Measurements from ENCODE around the gene SORBS2. TPM values are rescaled to one million over a fixed set of nuclear protein-coding genes. Genes with fewer than 3 reads are reported as not detected.

Gene SORBS2
- polyA plus RNA-seq, 2 of the 4 experiments (the other 2 are of a cell fraction): 0.23 to 0.90 TPM

DNA sequence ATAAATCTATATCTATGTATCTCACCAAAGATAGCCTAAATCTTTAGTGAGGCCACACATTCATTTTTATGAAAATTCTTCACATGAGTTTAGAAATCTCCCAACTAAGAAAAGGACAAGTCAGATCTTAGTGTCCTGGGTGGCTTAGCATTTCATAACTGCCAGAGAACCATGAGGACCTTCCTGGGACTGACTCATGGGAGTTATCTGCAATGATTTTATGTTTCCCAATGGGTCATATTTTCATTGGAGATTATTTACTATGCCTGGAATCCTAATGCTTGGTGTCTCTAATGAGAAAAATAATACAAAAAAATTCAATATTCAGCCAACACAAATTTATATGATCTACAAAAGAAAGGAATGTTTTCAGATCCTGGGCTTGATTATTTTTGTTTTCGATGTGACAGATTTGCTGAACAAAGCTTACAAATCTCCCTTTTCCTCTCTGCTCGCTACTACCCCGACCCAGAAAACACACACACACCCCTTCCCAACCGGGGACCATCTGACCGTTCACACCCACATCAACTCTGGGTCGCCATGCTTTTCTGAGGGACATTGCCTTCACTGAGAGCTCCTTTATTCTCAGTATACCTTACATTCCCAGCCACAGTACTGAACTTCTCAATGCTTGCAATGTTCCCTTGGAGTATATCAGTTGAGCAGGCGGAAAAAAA is 40.1 kb downstream of the SORBS2 start:
- WGBS (ENCODE audit: missing lambda C conversion rate): 72% methylated on average over 7 of the region's 7 CpGs
- ChIA-PET POLR2A (no interaction called here), CTCF (interaction anchor here (0.6 kb wide), 1 partner anchor 74 kb away, joined by 3 read pairs; no protein-coding TSS in a partner anchor)
- Histone ChIP-seq H3K4me3 (no peak overlapping the region), H3K4me2 (no peak overlapping the region), H3K9me3 (no peaks in the 10 kb centered on the region), H3K27ac (no peak overlapping the region), H3K4me1 (peaks cover 17% of the 10 kb centered on the region)
- TF ChIP-seq HEYL (CRISPR knock-in tag; IDR thresholded peaks at IDR 0.05) (no peak), SMC3 (IDR thresholded peaks at IDR 0.05) (no peak), NR3C1 (IDR thresholded peaks at IDR 0.05) (no peak), JUNB (IDR thresholded peaks at IDR 0.05) (no peak), TFCP2L1 (CRISPR knock-in tag; IDR thresholded peaks at IDR 0.05) (no peak), RAD21 (conservative IDR thresholded peaks at IDR 0.05 in 1 of 2, IDR thresholded peaks at IDR 0.05 in 1 of 2) (no peak), RFX5 (IDR thresholded peaks at IDR 0.05) (no peak)
- DNase-seq (ENCODE audit: low read depth in 1 of 2, low spot score in 1 of 2) (no peak), ATAC-seq (no peak), FAIRE-seq (no peak)

GRCh38 chr4:185767528-185767927 is 44.5 kb downstream of the SORBS2 start:
- FAIRE-seq: no peak
- no peak for TF ChIP-seq RNF2 (IDR thresholded peaks at IDR 0.05; ENCODE audit: borderline replicate concordance, low read depth)
- no peak for TF ChIP-seq SMC3 (IDR thresholded peaks at IDR 0.05)
- TF ChIP-seq JUNB (IDR thresholded peaks at IDR 0.05): no peak
- TF ChIP-seq CBX8 (IDR thresholded peaks at IDR 0.05): no peak
- TF ChIP-seq EHMT2 (IDR thresholded peaks at IDR 0.05; ENCODE audit: low read depth): no peak
- TF ChIP-seq GATA3 (IDR thresholded peaks at IDR 0.05; ENCODE audit: borderline replicate concordance): no peak
- TF ChIP-seq MAFK (IDR thresholded peaks at IDR 0.05; ENCODE audit: partially characterized antibody): no peak
- TF ChIP-seq ZNF302 (CRISPR knock-in tag; IDR thresholded peaks at IDR 0.05): no peak
- no peak for TF ChIP-seq FOSL2 (IDR thresholded peaks at IDR 0.05)
- TF ChIP-seq FOSL2 (CRISPR knock-in tag; IDR thresholded peaks at IDR 0.05): no peak
- TF ChIP-seq ZFP36 (IDR thresholded peaks at IDR 0.05; ENCODE audit: borderline replicate concordance, partially characterized antibody): no peak
- TF ChIP-seq, protein P1, sequence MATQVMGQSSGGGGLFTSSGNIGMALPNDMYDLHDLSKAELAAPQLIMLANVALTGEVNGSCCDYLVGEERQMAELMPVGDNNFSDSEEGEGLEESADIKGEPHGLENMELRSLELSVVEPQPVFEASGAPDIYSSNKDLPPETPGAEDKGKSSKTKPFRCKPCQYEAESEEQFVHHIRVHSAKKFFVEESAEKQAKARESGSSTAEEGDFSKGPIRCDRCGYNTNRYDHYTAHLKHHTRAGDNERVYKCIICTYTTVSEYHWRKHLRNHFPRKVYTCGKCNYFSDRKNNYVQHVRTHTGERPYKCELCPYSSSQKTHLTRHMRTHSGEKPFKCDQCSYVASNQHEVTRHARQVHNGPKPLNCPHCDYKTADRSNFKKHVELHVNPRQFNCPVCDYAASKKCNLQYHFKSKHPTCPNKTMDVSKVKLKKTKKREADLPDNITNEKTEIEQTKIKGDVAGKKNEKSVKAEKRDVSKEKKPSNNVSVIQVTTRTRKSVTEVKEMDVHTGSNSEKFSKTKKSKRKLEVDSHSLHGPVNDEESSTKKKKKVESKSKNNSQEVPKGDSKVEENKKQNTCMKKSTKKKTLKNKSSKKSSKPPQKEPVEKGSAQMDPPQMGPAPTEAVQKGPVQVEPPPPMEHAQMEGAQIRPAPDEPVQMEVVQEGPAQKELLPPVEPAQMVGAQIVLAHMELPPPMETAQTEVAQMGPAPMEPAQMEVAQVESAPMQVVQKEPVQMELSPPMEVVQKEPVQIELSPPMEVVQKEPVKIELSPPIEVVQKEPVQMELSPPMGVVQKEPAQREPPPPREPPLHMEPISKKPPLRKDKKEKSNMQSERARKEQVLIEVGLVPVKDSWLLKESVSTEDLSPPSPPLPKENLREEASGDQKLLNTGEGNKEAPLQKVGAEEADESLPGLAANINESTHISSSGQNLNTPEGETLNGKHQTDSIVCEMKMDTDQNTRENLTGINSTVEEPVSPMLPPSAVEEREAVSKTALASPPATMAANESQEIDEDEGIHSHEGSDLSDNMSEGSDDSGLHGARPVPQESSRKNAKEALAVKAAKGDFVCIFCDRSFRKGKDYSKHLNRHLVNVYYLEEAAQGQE (IDR thresholded peaks at IDR 0.05): no peak
- TF ChIP-seq KDM1A (IDR thresholded peaks at IDR 0.05; ENCODE audit: low read depth): no peak
- TF ChIP-seq E2F6 (IDR thresholded peaks at IDR 0.05; ENCODE audit: borderline replicate concordance, low read depth): no peak
- TF ChIP-seq RARB (CRISPR knock-in tag; IDR thresholded peaks at IDR 0.05): no peak
- CTCF ChIA-PET: no interaction called here
- Histone ChIP-seq H3K27ac (no peak overlapping the region), H3K4me1 (no peaks in the 10 kb centered on the region), H3K4me2 (no peak overlapping the region), H3K4me3 (no peak overlapping the region), H3K9me3 (no peaks in the 10 kb centered on the region)
- POLR2A ChIA-PET: no interaction called here
- no peak for ATAC-seq
- 69% methylated on average over 4 of the region's 4 CpGs for WGBS (ENCODE audit: missing lambda C conversion rate)
- DNase-seq (ENCODE audit: low read depth in 1 of 2, low spot score in 1 of 2): no peak

DNA sequence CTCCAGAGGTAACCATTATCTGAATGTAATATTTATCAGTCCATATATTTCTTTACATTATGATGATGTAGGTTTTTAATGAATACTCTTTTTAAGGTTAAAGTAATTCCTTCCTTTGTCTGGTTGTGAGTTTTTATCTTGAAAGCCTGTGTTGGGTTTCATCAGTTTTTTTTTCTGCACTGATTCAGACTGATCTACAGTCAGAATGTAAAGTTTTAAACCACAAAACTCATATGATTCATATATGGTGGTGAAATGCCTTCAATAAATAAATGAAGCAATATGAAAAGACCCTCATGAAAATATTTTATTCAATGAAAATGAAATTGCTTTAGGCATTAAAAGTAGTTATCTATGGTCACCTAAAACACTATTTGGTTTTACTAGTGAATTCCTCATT is 47.1 kb downstream of the SORBS2 start:
- Histone ChIP-seq H3K4me3 (no peak overlapping the region), H3K4me2 (no peak overlapping the region), H3K9me3 (no peaks in the 10 kb centered on the region), H3K27ac (no peak overlapping the region), H3K4me1 (no peaks in the 10 kb centered on the region)
- POLR2A ChIA-PET: no interaction called here
- FAIRE-seq: no peak
- DNase-seq (ENCODE audit: low read depth in 1 of 2, low spot score in 1 of 2): no peak
- ATAC-seq: no peak
- CTCF ChIA-PET: no interaction called here
- no peak for TF ChIP-seq RAD21 (conservative IDR thresholded peaks at IDR 0.05 in 1 of 2, IDR thresholded peaks at IDR 0.05 in 1 of 2)
- TF ChIP-seq PHF8 (IDR thresholded peaks at IDR 0.05; ENCODE audit: borderline replicate concordance, low read depth): no peak
- TF ChIP-seq EHMT2 (IDR thresholded peaks at IDR 0.05; ENCODE audit: low read depth): no peak
- no peak for TF ChIP-seq TFCP2L1 (CRISPR knock-in tag; IDR thresholded peaks at IDR 0.05)
- no peak for TF ChIP-seq HDAC2 (IDR thresholded peaks at IDR 0.05)
- TF ChIP-seq JUN (IDR thresholded peaks at IDR 0.05): no peak
- TF ChIP-seq TP53 (CRISPR knock-in tag; IDR thresholded peaks at IDR 0.05): no peak
- no peak for TF ChIP-seq ZC3H11A (IDR thresholded peaks at IDR 0.05)
